ENCODE data around the gene DLEU7. TPM values are rescaled to one million over a fixed set of nuclear protein-coding genes. Genes with fewer than 3 reads are reported as not detected.

DLEU7 gene
- total RNA-seq, 1 donor from 2014 or later = 0.08 TPM

DNA sequence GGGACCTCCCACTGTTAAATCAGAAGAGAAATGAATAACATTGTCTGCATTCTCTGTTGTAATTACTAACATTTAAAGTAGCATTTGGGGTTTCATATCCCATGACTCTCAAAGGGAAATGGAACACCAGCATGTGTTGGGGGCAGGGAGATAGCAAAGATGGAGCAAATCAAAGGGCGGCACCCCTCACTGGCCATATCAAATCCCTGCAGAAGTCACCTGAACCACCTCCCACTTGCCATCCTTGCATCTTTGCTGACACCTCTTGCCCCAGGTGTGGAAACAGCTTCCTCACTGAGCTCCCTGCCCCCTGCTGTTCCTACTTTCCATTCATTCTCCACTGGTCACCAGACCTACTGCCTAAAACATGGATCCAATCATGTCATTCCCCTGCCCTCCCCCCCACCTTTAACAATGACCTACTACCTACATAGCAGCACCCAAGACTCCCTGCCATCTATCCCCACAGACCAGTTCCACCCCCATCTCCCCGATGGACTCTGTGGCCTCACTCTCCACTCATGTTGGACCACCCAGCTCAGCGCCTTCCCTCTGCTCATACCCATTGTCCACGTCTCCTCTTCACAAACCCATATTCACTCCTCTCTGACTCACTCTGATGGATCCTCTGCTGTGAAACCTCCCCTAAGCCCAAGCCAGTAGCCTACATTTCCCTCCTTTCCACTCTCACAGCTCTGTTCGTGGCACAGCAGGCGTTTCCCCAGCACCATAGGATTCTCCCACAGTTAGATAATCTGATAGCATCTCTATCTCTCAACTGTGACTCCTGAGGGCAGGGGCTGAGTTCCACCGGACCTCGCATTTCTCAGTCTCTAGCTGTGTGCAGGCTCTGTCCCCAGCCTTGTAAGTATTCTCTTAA is 55.9 kb downstream of the DLEU7 start:
- Histone ChIP-seq H3K27me3 (ENCODE audit: low read depth) (no peaks in the 10 kb centered on the region), H3K4me1 (no peaks in the 10 kb centered on the region), H3K27ac (replicated peaks) (no peak overlapping the region), H3K9me3 (replicated peaks) (no peaks in the 10 kb centered on the region), H3K36me3 (no peaks in the 10 kb centered on the region), H3K4me3 (no peak overlapping the region)
- intact Hi-C loops (cut with micrococcal nuclease) = no loop called here
- DNase-seq = no peak
- TF ChIP-seq, protein P1, sequence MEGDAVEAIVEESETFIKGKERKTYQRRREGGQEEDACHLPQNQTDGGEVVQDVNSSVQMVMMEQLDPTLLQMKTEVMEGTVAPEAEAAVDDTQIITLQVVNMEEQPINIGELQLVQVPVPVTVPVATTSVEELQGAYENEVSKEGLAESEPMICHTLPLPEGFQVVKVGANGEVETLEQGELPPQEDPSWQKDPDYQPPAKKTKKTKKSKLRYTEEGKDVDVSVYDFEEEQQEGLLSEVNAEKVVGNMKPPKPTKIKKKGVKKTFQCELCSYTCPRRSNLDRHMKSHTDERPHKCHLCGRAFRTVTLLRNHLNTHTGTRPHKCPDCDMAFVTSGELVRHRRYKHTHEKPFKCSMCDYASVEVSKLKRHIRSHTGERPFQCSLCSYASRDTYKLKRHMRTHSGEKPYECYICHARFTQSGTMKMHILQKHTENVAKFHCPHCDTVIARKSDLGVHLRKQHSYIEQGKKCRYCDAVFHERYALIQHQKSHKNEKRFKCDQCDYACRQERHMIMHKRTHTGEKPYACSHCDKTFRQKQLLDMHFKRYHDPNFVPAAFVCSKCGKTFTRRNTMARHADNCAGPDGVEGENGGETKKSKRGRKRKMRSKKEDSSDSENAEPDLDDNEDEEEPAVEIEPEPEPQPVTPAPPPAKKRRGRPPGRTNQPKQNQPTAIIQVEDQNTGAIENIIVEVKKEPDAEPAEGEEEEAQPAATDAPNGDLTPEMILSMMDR (IDR thresholded peaks at IDR 0.05; ENCODE audit: borderline replicate concordance) = no peak

DNA sequence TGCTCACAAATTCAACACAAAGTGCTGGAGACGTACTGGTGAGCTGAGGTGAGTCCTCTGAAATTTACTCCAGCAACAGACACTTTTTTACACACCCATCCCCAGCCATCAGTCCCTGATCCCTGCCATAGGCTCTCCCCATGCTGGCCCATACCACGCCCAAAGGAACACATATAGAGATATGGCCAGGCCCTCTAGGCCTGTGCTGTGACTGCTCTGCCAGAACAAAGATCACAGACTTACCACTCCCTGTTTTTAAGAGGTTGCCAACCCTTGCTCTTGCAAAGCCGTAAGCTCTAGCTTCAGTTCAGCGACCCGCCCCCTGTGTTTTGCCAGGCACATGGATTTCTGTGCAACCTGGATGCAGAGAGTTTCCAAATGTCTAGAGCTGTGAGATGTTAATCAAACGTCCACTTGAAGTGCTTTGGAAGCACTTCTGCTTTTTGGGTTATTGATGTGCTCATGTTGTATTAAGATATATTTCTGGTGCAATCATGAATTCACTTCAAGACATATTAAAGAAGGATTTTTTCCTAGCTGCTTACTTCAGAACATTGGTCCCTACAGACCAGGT is 59.7 kb downstream of the DLEU7 start:
- Histone ChIP-seq H3K9me3 (replicated peaks) (no peaks in the 10 kb centered on the region), H3K36me3 (no peaks in the 10 kb centered on the region), H3K27ac (replicated peaks) (no peak overlapping the region), H3K4me3 (no peak overlapping the region), H3K4me1 (no peaks in the 10 kb centered on the region), H3K27me3 (ENCODE audit: low read depth) (no peaks in the 10 kb centered on the region)
- intact Hi-C loops (cut with micrococcal nuclease) = no loop called here
- TF ChIP-seq, protein P1 (IDR thresholded peaks at IDR 0.05; ENCODE audit: borderline replicate concordance) = no peak
- no peak for DNase-seq

DNA sequence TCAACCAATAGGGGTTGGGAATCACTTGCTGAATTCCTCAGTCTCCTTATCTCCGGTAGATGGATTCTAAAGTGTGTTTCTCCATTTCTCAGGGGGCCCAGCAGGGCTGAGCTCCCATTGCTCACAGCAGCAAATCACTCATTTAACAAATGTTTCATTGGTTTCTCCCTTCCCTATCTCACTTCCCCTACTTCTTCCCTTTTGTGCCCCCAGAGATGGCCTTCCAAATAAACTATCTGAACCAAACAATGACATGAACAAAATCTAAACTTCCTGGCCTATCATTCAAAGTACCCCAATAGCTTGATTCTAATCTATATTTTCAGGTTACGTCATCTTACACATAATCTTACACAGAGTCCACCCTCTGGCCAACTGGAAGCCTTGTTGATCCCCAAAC is 60.4 kb downstream of the DLEU7 start:
- H3K27ac ChIP-seq (replicated peaks) = no peak overlapping the region
- no peak for DNase-seq
- H3K27me3 ChIP-seq (ENCODE audit: low read depth) = no peaks in the 10 kb centered on the region
- no peaks in the 10 kb centered on the region for H3K36me3 ChIP-seq
- no peak overlapping the region for H3K4me3 ChIP-seq
- no peaks in the 10 kb centered on the region for H3K4me1 ChIP-seq
- no peaks in the 10 kb centered on the region for H3K9me3 ChIP-seq (replicated peaks)
- intact Hi-C loops (cut with micrococcal nuclease) = no loop called here
- TF ChIP-seq, protein P1 (IDR thresholded peaks at IDR 0.05; ENCODE audit: borderline replicate concordance) = no peak

DNA sequence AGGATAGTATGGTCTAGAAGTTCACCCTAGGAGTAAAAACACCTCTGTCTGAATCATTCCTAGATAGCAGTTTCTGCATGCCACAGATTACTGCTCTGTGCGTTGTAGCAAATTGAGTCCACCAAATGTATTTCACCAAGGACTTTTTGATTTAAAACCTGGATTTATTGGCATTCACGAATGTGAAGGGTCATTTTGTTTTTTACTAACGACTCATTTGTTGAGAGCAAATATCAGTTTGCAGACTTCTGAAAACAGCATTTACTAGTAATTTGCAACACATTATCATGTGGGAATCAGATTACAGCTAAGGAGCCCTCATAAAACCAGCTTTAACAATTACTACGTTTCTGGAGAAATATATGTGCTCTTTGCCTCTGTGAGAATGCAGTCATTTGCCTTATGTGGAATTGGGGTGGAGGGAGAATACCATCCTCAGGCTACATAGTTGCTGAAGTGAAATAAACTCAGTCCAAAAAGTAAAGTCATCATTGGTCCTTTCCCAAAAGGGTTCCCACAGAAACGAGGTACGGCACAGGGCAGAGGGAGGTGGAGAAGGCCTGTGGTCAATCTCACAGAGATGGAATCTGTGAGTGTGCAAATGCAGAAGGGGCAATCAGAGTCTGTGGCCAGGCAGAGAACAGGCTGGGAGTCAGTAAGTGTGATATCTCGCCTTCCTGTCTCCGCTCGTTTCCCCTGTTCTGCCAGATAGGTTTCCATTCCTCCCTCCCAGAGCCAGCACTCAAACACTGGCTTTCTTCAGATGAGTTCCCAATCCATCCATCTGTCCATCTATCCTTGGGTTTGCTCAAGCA is 63.1 kb downstream of the DLEU7 start:
- Histone ChIP-seq H3K4me1 (no peaks in the 10 kb centered on the region), H3K9me3 (replicated peaks) (peaks cover 9% of the 10 kb centered on the region), H3K4me3 (no peak overlapping the region), H3K36me3 (no peaks in the 10 kb centered on the region), H3K27ac (replicated peaks) (no peak overlapping the region), H3K27me3 (ENCODE audit: low read depth) (no peaks in the 10 kb centered on the region)
- DNase-seq = no peak
- TF ChIP-seq, protein P1 (IDR thresholded peaks at IDR 0.05; ENCODE audit: borderline replicate concordance) = no peak
- intact Hi-C loops (cut with micrococcal nuclease) = no loop called here

DNA sequence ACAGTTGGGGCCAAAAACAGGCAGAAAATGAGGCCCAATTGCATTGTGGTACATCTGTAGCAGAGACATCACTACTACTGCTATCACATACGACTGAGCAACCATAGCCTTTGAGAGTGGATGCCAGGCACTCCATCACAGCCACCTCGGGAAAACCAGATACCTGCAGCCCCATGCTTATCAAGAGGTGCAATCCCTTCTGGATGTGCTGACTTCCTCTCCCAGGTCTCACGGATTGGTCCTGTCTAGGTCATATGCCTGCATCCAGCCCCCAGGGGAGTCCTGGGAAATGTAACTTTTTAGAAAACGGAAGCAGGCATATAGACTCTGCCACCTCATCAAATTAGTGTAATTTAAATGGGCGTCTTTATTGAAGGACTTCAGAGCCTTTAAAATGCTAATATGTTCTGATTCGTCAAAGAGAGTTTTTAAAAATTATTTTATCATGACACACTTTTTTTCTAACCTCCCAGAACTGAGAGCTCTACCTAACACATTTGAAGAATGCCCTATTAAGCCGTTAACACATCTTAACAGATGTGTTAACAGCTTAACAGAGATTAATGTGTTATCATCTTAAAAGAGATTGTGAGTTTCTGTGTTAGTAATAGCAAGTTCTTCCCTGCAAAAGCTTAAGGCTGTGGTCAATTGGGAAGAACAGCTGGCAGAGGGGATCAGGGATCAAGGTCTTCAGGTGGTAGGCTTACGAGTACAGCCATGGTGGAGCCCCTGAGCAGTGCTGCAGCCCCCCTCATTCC is 63.9 kb downstream of the DLEU7 start:
- TF ChIP-seq, protein P1 (IDR thresholded peaks at IDR 0.05; ENCODE audit: borderline replicate concordance) = no peak
- intact Hi-C loops (cut with micrococcal nuclease) = no loop called here
- H3K9me3 ChIP-seq (replicated peaks) = peaks cover 17% of the 10 kb centered on the region

More for the DNA sequence above, 63.9 kb downstream of the DLEU7 start:
- no peak for DNase-seq
- Histone ChIP-seq H3K27me3 (ENCODE audit: low read depth) (no peaks in the 10 kb centered on the region), H3K36me3 (no peaks in the 10 kb centered on the region), H3K27ac (replicated peaks) (no peak overlapping the region), H3K4me3 (no peak overlapping the region), H3K4me1 (no peaks in the 10 kb centered on the region)
